ENCODE results near the gene BLVRB. TPM values are rescaled to one million over a fixed set of nuclear protein-coding genes. Genes with fewer than 3 reads are reported as not detected.

BLVRB gene
- total and polyA plus RNA-seq, 10 of the 15 experiments (the other 5 are each of a cell fraction or from before 2014, with no cell fraction given), result 6.3 to 53.3 (median 27.8) TPM

DNA sequence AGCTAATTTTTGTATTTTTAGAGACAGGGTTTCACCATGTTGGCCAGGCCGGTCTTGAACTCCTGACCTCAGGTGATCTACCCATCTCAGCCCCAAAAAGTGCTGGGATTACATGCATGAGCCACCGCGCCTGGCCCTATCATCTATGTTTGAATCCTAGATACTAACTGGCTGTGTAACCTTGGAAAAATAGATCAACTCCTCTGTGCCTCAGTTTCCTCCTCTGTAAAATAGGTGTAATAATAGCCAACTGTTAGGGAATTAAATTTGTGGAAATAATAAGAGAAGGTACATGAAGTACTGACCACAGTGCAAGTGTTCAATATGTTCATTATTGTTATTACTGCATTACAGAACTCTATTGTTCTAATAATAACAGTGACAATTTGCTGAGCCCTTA is 5.6 kb upstream of the BLVRB start (continued):
- TF ChIP-seq, protein P1, sequence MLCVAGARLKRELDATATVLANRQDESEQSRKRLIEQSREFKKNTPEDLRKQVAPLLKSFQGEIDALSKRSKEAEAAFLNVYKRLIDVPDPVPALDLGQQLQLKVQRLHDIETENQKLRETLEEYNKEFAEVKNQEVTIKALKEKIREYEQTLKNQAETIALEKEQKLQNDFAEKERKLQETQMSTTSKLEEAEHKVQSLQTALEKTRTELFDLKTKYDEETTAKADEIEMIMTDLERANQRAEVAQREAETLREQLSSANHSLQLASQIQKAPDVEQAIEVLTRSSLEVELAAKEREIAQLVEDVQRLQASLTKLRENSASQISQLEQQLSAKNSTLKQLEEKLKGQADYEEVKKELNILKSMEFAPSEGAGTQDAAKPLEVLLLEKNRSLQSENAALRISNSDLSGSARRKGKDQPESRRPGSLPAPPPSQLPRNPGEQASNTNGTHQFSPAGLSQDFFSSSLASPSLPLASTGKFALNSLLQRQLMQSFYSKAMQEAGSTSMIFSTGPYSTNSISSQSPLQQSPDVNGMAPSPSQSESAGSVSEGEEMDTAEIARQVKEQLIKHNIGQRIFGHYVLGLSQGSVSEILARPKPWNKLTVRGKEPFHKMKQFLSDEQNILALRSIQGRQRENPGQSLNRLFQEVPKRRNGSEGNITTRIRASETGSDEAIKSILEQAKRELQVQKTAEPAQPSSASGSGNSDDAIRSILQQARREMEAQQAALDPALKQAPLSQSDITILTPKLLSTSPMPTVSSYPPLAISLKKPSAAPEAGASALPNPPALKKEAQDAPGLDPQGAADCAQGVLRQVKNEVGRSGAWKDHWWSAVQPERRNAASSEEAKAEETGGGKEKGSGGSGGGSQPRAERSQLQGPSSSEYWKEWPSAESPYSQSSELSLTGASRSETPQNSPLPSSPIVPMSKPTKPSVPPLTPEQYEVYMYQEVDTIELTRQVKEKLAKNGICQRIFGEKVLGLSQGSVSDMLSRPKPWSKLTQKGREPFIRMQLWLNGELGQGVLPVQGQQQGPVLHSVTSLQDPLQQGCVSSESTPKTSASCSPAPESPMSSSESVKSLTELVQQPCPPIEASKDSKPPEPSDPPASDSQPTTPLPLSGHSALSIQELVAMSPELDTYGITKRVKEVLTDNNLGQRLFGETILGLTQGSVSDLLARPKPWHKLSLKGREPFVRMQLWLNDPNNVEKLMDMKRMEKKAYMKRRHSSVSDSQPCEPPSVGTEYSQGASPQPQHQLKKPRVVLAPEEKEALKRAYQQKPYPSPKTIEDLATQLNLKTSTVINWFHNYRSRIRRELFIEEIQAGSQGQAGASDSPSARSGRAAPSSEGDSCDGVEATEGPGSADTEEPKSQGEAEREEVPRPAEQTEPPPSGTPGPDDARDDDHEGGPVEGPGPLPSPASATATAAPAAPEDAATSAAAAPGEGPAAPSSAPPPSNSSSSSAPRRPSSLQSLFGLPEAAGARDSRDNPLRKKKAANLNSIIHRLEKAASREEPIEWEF (IDR thresholded peaks at IDR 0.05; ENCODE audit: insufficient replicate concordance, low read depth, low read length), result no peak
- TF ChIP-seq YBX1 (IDR thresholded peaks at IDR 0.05) (no peak), CHD1 (IDR thresholded peaks at IDR 0.05; ENCODE audit: low read depth, low read length) (no peak), CEBPB (IDR thresholded peaks at IDR 0.05; ENCODE audit: borderline replicate concordance in 1 of 2, low read depth in 2 of 2, low read length in 2 of 2) (no peak), MTA2 (IDR thresholded peaks at IDR 0.05; ENCODE audit: low read depth) (no peak)

GRCh38 chr19:40469011-40469410 is 3.5 kb upstream of the BLVRB start:
- Histone ChIP-seq H3K9ac (ENCODE audit: control insufficient read depth, insufficient read depth, low read length) (no peak overlapping the region), H3K79me2 (ENCODE audit: control insufficient read depth, insufficient read depth, low read length) (no peaks in the 10 kb centered on the region), H3K27ac (ENCODE audit: control insufficient read depth, insufficient read depth) (no peak overlapping the region), H3K4me3 (no peak overlapping the region), H4K20me1 (ENCODE audit: control insufficient read depth, insufficient read depth) (no peaks in the 10 kb centered on the region), H3K9me3 (replicated peaks; ENCODE audit: control insufficient read depth, insufficient read depth, low read length) (no peaks in the 10 kb centered on the region), H3K4me2 (ENCODE audit: control insufficient read depth, insufficient read depth) (no peak overlapping the region), H3K4me1 (ENCODE audit: control insufficient read depth, insufficient read depth, low read length) (peaks cover 16% of the 10 kb centered on the region), H3K36me3 (ENCODE audit: control insufficient read depth in 2 of 2, insufficient read depth in 2 of 2, low read length in 1 of 2) (no peaks in the 10 kb centered on the region), H3K27me3 (replicated peaks in 1 of 2; ENCODE audit: control insufficient read depth in 2 of 2, insufficient read depth in 2 of 2, low read length in 1 of 2) (peaks cover 0 to 2% of the 10 kb centered on the region in 2 experiments; a peak in 3 of 4 replicates), H2AFZ (ENCODE audit: control insufficient read depth, low read depth, low read length) (no peak overlapping the region)
- intact Hi-C loops (cut with micrococcal nuclease; ENCODE audit: unreplicated experiment), result no loop called here
- RAD21 ChIA-PET (ENCODE audit: unreplicated experiment), result interaction anchor here (0.6 kb wide), 1 partner anchor 13 kb away, joined by 3 read pairs; no protein-coding TSS in a partner anchor
- CTCF ChIA-PET, result no interaction called here
- no TSS peak for BruUV-seq (replicated peaks)
- no peak for FAIRE-seq
- no peak for DNase-seq (ENCODE audit: low read depth, low spot score)
- in situ Hi-C loops (cut with MboI), result no loop called here
- SMC1A ChIA-PET (ENCODE audit: uncharacterized antibody, unreplicated experiment), result no interaction called here
- POLR2A ChIA-PET, result no interaction called here
- WGBS (ENCODE audit: insufficient coverage, insufficient replicate concordance, low lambda C conversion rate, missing lambda C conversion rate), result 82% methylated on average over 6 of the region's 6 CpGs
- no peak for ATAC-seq
- TF ChIP-seq HSF1 (IDR thresholded peaks at IDR 0.05; ENCODE audit: low read depth, low read length) (no peak), POU2F2 (IDR thresholded peaks at IDR 0.05; ENCODE audit: borderline replicate concordance, low read depth, low read length) (no peak), CBFB (IDR thresholded peaks at IDR 0.05; ENCODE audit: low read depth) (no peak), SIN3A (IDR thresholded peaks at IDR 0.05; ENCODE audit: low read depth, low read length) (no peak), MXI1 (IDR thresholded peaks at IDR 0.05; ENCODE audit: low read depth, low read length) (no peak), NRF1 (conservative IDR thresholded peaks at IDR 0.05; ENCODE audit: low read depth, low read length) (no peak), SKIL (IDR thresholded peaks at IDR 0.05; ENCODE audit: low read depth, poor library complexity, severe bottlenecking) (no peak), MAX (IDR thresholded peaks at IDR 0.05; ENCODE audit: low read depth, low read length) (no peak), BRCA1 (IDR thresholded peaks at IDR 0.05; ENCODE audit: low read depth, low read length) (no peak)

Measured in GM12878 (cell line).